ENCODE results near the gene CREB5.

DNA sequence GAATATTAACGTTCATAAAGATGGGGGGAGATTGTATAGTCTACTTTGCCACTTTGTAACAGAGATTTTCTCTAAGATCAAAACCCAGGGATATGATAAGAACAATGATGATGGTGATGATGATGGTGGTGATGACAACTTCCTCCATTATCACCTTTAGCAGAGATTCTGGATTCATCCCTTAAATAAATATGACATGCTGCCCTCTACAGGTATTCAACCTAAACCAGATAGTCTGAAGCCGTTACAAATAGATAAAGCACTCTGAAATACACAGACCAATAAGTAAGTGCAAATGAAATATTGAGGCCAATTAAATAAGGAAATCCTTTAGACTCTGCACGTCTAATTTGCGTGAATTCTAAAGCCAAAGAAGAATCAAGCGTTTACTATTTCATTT, 211.5 kb downstream of the CREB5 start:
- TF ChIP-seq GATA2 (IDR thresholded peaks at IDR 0.05; ENCODE audit: low read depth, low read length) (no peak), GATA3 (IDR thresholded peaks at IDR 0.05; ENCODE audit: low read depth, low read length) (no peak)

Measured in SH-SY5Y (cell line).